Measurements from ENCODE around the gene FSHR. TPM values are rescaled to one million over a fixed set of nuclear protein-coding genes. Genes with fewer than 3 reads are reported as not detected.

FSHR gene
- total and polyA plus RNA-seq, 7 donors, result not detected

GRCh38 chr2:48940606-48941005 is 213.7 kb downstream of the FSHR start:
- WGBS, 3 donors, result 45 to 51% (median 49%) methylated on average over 3 of the region's 3 CpGs
- intact Hi-C loops (cut with DNase I), result no loop called here

GRCh38 chr2:48939232-48939631 is 215.1 kb downstream of the FSHR start:
- no peak for ATAC-seq
- no peak for DNase-seq
- no peaks in the 10 kb centered on the region for H3K27me3 ChIP-seq (ENCODE audit: insufficient read depth in 3 of 3, low read length in 2 of 3)
- H3K36me3 ChIP-seq (ENCODE audit: insufficient read depth in 1 of 2, low read depth in 1 of 2), result no peaks in the 10 kb centered on the region
- H3K4me3 ChIP-seq, result no peak overlapping the region
- 34 to 42% (median 35%) methylated on average over 4 of the region's 4 CpGs for WGBS, 3 donors
- H3K9me3 ChIP-seq, result no peaks in the 10 kb centered on the region
- intact Hi-C loops (cut with DNase I), result no loop called here
- no peak for TF ChIP-seq CTCF (IDR thresholded peaks at IDR 0.05)
- no peak overlapping the region for H3K27ac ChIP-seq
- H3K4me1 ChIP-seq, result no peaks in the 10 kb centered on the region

More at GRCh38 chr2:48940606-48941005, 213.7 kb downstream of the FSHR start:
- Histone ChIP-seq H3K27ac (no peak overlapping the region), H3K9me3 (no peaks in the 10 kb centered on the region), H3K27me3 (ENCODE audit: insufficient read depth in 3 of 3, low read length in 2 of 3) (no peaks in the 10 kb centered on the region), H3K36me3 (ENCODE audit: insufficient read depth in 1 of 2, low read depth in 1 of 2) (no peaks in the 10 kb centered on the region), H3K4me1 (no peaks in the 10 kb centered on the region), H3K4me3 (no peak overlapping the region)
- ATAC-seq (no peak), DNase-seq (no peak)
- no peak for TF ChIP-seq CTCF (IDR thresholded peaks at IDR 0.05)

GRCh38 chr2:48938231-48938630 is 216.1 kb downstream of the FSHR start:
- no peaks in the 10 kb centered on the region for H3K36me3 ChIP-seq (ENCODE audit: insufficient read depth in 1 of 2, low read depth in 1 of 2)
- no peak overlapping the region for H3K4me3 ChIP-seq
- 86 to 87% (median 87%) methylated on average over 4 of the region's 4 CpGs for WGBS, 3 donors
- H3K27ac ChIP-seq, result no peak overlapping the region
- DNase-seq (no peak), ATAC-seq (no peak)
- H3K27me3 ChIP-seq (ENCODE audit: insufficient read depth in 3 of 3, low read length in 2 of 3), result no peaks in the 10 kb centered on the region
- no peaks in the 10 kb centered on the region for H3K9me3 ChIP-seq
- intact Hi-C loops (cut with DNase I), result no loop called here
- no peaks in the 10 kb centered on the region for H3K4me1 ChIP-seq
- no peak for TF ChIP-seq CTCF (IDR thresholded peaks at IDR 0.05)

- TF ChIP-seq CTCF (IDR thresholded peaks at IDR 0.05), result no peak
- no peak for ATAC-seq
- 88 to 93% (median 92%) methylated on average over 7 of the region's 7 CpGs for WGBS, 3 donors
Observed at GRCh38 chr2:48934807-48935206, 219.5 kb downstream of the FSHR start.

GRCh38 chr2:48933828-48934497 is 220.4 kb downstream of the FSHR start:
- no peaks in the 10 kb centered on the region for H3K4me1 ChIP-seq
- H3K36me3 ChIP-seq (ENCODE audit: insufficient read depth in 1 of 2, low read depth in 1 of 2), result no peaks in the 10 kb centered on the region
- intact Hi-C loops (cut with DNase I), result no loop called here
- H3K27ac ChIP-seq, result no peak overlapping the region
- WGBS, 3 donors, result 75 to 84% (median 80%) methylated on average over 5 of the region's 5 CpGs
- no peak overlapping the region for H3K4me3 ChIP-seq
- TF ChIP-seq CTCF (IDR thresholded peaks at IDR 0.05), result no peak
- ATAC-seq (no peak), DNase-seq (no peak)
- no peaks in the 10 kb centered on the region for H3K27me3 ChIP-seq (ENCODE audit: insufficient read depth in 3 of 3, low read length in 2 of 3)
- no peaks in the 10 kb centered on the region for H3K9me3 ChIP-seq

More at GRCh38 chr2:48934807-48935206, 219.5 kb downstream of the FSHR start:
- Histone ChIP-seq H3K27me3 (ENCODE audit: insufficient read depth in 3 of 3, low read length in 2 of 3) (no peaks in the 10 kb centered on the region), H3K27ac (no peak overlapping the region), H3K4me1 (no peaks in the 10 kb centered on the region), H3K9me3 (no peaks in the 10 kb centered on the region), H3K36me3 (ENCODE audit: insufficient read depth in 1 of 2, low read depth in 1 of 2) (no peaks in the 10 kb centered on the region), H3K4me3 (no peak overlapping the region)
- intact Hi-C loops (cut with DNase I), result no loop called here
- no peak for DNase-seq
